DND-41 (cell line): Measurements from ENCODE around the gene RNU1-3.
"Not testable (repeated sequence)": the region's sequence is repeated elsewhere in the genome, so short reads cannot be mapped to it uniquely, and the experiment has no call there.

Experiments used
- EZH2 ChIP-seq: IDR thresholded peaks from 3 replicates; pipeline ENCODE4 v1.6.1; 2012; ENCODE audit warnings: borderline replicate concordance, low read depth, mild to moderate bottlenecking, moderate library complexity, low read length, inconsistent platforms; ENCODE audit not compliant: severe bottlenecking
- TF ChIP-seq, protein P1 (sequence below): IDR thresholded peaks from 2 replicates; pipeline ENCODE4 v1.5.1; 2012; ENCODE audit warnings: borderline replicate concordance, low read length, moderate library complexity, mild to moderate bottlenecking; ENCODE audit not compliant: poor library complexity, severe bottlenecking; ENCODE audit errors: extremely low read depth

- TF ChIP-seq, protein P1, sequence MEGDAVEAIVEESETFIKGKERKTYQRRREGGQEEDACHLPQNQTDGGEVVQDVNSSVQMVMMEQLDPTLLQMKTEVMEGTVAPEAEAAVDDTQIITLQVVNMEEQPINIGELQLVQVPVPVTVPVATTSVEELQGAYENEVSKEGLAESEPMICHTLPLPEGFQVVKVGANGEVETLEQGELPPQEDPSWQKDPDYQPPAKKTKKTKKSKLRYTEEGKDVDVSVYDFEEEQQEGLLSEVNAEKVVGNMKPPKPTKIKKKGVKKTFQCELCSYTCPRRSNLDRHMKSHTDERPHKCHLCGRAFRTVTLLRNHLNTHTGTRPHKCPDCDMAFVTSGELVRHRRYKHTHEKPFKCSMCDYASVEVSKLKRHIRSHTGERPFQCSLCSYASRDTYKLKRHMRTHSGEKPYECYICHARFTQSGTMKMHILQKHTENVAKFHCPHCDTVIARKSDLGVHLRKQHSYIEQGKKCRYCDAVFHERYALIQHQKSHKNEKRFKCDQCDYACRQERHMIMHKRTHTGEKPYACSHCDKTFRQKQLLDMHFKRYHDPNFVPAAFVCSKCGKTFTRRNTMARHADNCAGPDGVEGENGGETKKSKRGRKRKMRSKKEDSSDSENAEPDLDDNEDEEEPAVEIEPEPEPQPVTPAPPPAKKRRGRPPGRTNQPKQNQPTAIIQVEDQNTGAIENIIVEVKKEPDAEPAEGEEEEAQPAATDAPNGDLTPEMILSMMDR, result not testable (repeated sequence)
- not testable (repeated sequence) for TF ChIP-seq EZH2
These were observed 32.7 kb upstream of the RNU1-3 start for GRCh38 chr1:16699440-16699839.
